H1 (cell line): Measurements from ENCODE around the gene PSKH1. TPM values are rescaled to one million over a fixed set of nuclear protein-coding genes. Genes with fewer than 3 reads are reported as not detected.

Experiments
- ATF2 ChIP-seq: IDR thresholded peaks from 2 replicates; pipeline ENCODE4 v1.6.1; 2012; ENCODE audit warnings: low read length, inconsistent platforms
- E2F6 ChIP-seq: IDR thresholded peaks from 2 replicates; pipeline ENCODE4 v1.6.1; 2012; ENCODE audit warnings: inconsistent platforms
- KDM5A ChIP-seq: fragments of 200-600 bp; IDR thresholded peaks from 2 replicates; pipeline ENCODE4 v1.7.1; 2012; ENCODE audit warnings: mild to moderate bottlenecking, low read length, inconsistent platforms, mixed read lengths
- YY1 ChIP-seq: IDR thresholded peaks from 2 replicates; pipeline ENCODE4 v1.6.1; 2011; ENCODE audit warnings: low read depth, mild to moderate bottlenecking, low read length
- polyA plus RNA-seq, 7 experiments: library from polyadenylated mRNA; depleted of rRNA in 3 of 7; stranded (reverse) in 5 of 7; unstranded in 2 of 7; fragments of >200 nt in 5 of 7; fragments of 200-250 nt in 2 of 7; gene quantifications; 1 replicate in 5 of 7; 2 replicates in 1 of 7; 4 replicates in 1 of 7; pipeline versions ENCODE4 v1.2.1 to v1.2.3, GENCODE V29; 2011 to 2013; ENCODE audit warnings: missing spikeins in 2 of 7, mixed read lengths in 2 of 7
- total RNA-seq: library from RNA; stranded (reverse); fragmentation: NEBNext Ultra II Directional; extraction: Animal tissue kit (Norgen Biotek cat#: 25700); gene quantifications from 2 replicates; pipeline ENCODE4 v1.2.1, GENCODE V29; 2021

Gene PSKH1
- total and polyA plus RNA-seq, 2 of the 8 experiments (the other 6 are each of a cell fraction or from before 2014, with no cell fraction given), result 24.8 to 51.0 TPM

GRCh38 chr16:67962135-67962534, 69.1 kb downstream of the PSKH1 start (continued):
- TF ChIP-seq KDM5A, result no peak
- TF ChIP-seq YY1, result no peak
- no peak for TF ChIP-seq ATF2
- no peak for TF ChIP-seq E2F6
- TF ChIP-seq, all 59 proteins: peak for 0
